IMR-90 (cell line): ENCODE data around the gene EDA. TPM values are rescaled to one million over a fixed set of nuclear protein-coding genes. Genes with fewer than 3 reads are reported as not detected.

ENCODE experiments used
- ATAC-seq: fragments of 200-7000 bp; cut with Tn5 transposase; 2 replicates; pipeline ENCODE4 v1.9.1; 2020; ENCODE audit warnings: low read depth, mild to moderate bottlenecking, moderate library complexity
- BruUV-seq: library from RNA; stranded (reverse); fragments of 400-500 nt; replicated peaks from 2 replicates; lab custom pipeline; 2021; lab: Mats Ljungman, UMichigan
- CTCF ChIA-PET: fragments of 300-600 bp; formaldehyde crosslinking; extraction: SDS; loops from one replicate; lab custom pipeline; 2021; ENCODE audit warnings: antibody characterized with exemption; lab: Yijun Ruan, JAX
- POLR2A ChIA-PET: fragments of 300-600 bp; sonication (Branson Sonifier 250); formaldehyde crosslinking; loops from one replicate; lab custom pipeline; 2022; ENCODE audit warnings: antibody characterized with exemption; ENCODE audit not compliant: unreplicated experiment; lab: Charles Lee
- DNase-seq: peaks from one replicate; pipeline ENCODE4 v3.0.0; 2013
- H2AFZ ChIP-seq: replicated peaks from 2 replicates; pipeline ENCODE3; 2013; ENCODE audit warnings: low read length, mild to moderate bottlenecking; ENCODE audit not compliant: poor library complexity
- H2AK5ac ChIP-seq: 2 replicates; pipeline ENCODE4 v1.6.1; 2013; ENCODE audit warnings: low read depth, low read length, inconsistent platforms
- H2AK9ac ChIP-seq: replicated peaks from 2 replicates; pipeline ENCODE3; 2013; ENCODE audit warnings: mild to moderate bottlenecking, low read depth, low read length, moderate library complexity; ENCODE audit not compliant: poor library complexity
- H2BK120ac ChIP-seq: 2 replicates; pipeline ENCODE4 v1.6.1; 2013; ENCODE audit warnings: low read depth, low read length, inconsistent platforms
- H2BK15ac ChIP-seq: 3 replicates; pipeline ENCODE4 v1.6.1; 2013; ENCODE audit warnings: low read depth, low read length, inconsistent platforms
- H2BK20ac ChIP-seq: 2 replicates; pipeline ENCODE4 v1.6.1; 2013; ENCODE audit warnings: low read depth, mild to moderate bottlenecking, inconsistent platforms, low read length, moderate library complexity
- H2BK5ac ChIP-seq: 2 replicates; pipeline ENCODE4 v1.6.1; 2013; ENCODE audit warnings: mild to moderate bottlenecking, low read depth, low read length, inconsistent platforms; ENCODE audit not compliant: poor library complexity, severe bottlenecking
- H3K14ac ChIP-seq: replicated peaks from 2 replicates; pipeline ENCODE4 v1.6.1; 2013; ENCODE audit warnings: low read depth, low read length, inconsistent platforms
- H3K18ac ChIP-seq: 2 replicates; pipeline ENCODE4 v1.6.1; 2013; ENCODE audit warnings: low read depth, low read length, control low read depth
- H3K23ac ChIP-seq: 2 replicates; pipeline ENCODE4 v1.6.1; 2013; ENCODE audit warnings: low read depth, low read length, inconsistent platforms
- H3K27ac ChIP-seq: 2 replicates; pipeline ENCODE4 v1.5.1; 2013; ENCODE audit warnings: mild to moderate bottlenecking, control low read depth, low read length; ENCODE audit not compliant: insufficient read depth
- H3K27me3 ChIP-seq: 2 replicates; pipeline ENCODE4 v1.6.1; 2013; ENCODE audit warnings: low read length; ENCODE audit not compliant: control insufficient read depth, insufficient read depth
- H3K36me3 ChIP-seq: 2 replicates; pipeline ENCODE4 v1.6.1; 2013; ENCODE audit warnings: low read length, mixed read lengths; ENCODE audit not compliant: control insufficient read depth, insufficient read depth
- H3K4ac ChIP-seq: 2 replicates; pipeline ENCODE4 v1.6.1; 2013; ENCODE audit warnings: low read depth, low read length, inconsistent platforms
- H3K4me1 ChIP-seq: 2 replicates; pipeline ENCODE4 v1.6.1; 2013; ENCODE audit warnings: low read length, mixed read lengths; ENCODE audit not compliant: control insufficient read depth, insufficient read depth
- H3K4me2 ChIP-seq: 2 replicates; pipeline ENCODE4 v1.6.1; 2013; ENCODE audit warnings: low read depth, mild to moderate bottlenecking, control low read depth, low read length, moderate library complexity
- H3K4me3 ChIP-seq: 2 replicates; pipeline ENCODE4 v1.5.1; 2013; ENCODE audit warnings: low read depth, mild to moderate bottlenecking, control low read depth, low read length, moderate library complexity; ENCODE audit not compliant: insufficient read depth
- H3K56ac ChIP-seq: 2 replicates; pipeline ENCODE4 v1.6.1; 2013; ENCODE audit warnings: low read length, inconsistent platforms; ENCODE audit not compliant: insufficient read depth; ENCODE audit errors: extremely low read depth
- H3K79me1 ChIP-seq, 2 experiments: 2 replicates each; pipeline ENCODE4 v1.6.1; 2013; ENCODE audit warnings: low read length in 2 of 2, inconsistent platforms in 1 of 2, low read depth in 1 of 2
- H3K9ac ChIP-seq: 2 replicates; pipeline ENCODE4 v1.6.1; 2013; ENCODE audit warnings: low read depth, low read length, control low read depth
- H3K9me1 ChIP-seq: 2 replicates; pipeline ENCODE4 v1.6.1; 2013; ENCODE audit warnings: low read length, inconsistent platforms; ENCODE audit not compliant: insufficient read depth
- H3K9me3 ChIP-seq: 2 replicates; pipeline ENCODE4 v1.6.1; 2013; ENCODE audit warnings: low read length; ENCODE audit not compliant: control insufficient read depth, insufficient read depth
- H4K20me1 ChIP-seq: 2 replicates; pipeline ENCODE4 v1.6.1; 2013; ENCODE audit warnings: low read length, inconsistent platforms; ENCODE audit not compliant: insufficient read depth
- H4K5ac ChIP-seq: 2 replicates; pipeline ENCODE4 v1.6.1; 2013; ENCODE audit warnings: mild to moderate bottlenecking, low read depth, low read length, control low read depth
- H4K8ac ChIP-seq, 2 experiments: 2 replicates each; pipeline ENCODE4 v1.6.1; 2013; ENCODE audit warnings: low read depth in 2 of 2, low read length in 2 of 2, control low read depth in 1 of 2, inconsistent platforms in 1 of 2
- H4K91ac ChIP-seq: 2 replicates; pipeline ENCODE4 v1.6.1; 2013; ENCODE audit warnings: low read depth, low read length, inconsistent platforms; ENCODE audit not compliant: insufficient read depth
- CHD1 ChIP-seq: IDR thresholded peaks from 2 replicates; pipeline ENCODE4 v1.6.1; 2012; ENCODE audit warnings: low read depth, low read length, improper control_type of control experiment
- RAD21 ChIP-seq: IDR thresholded peaks from 2 replicates; pipeline ENCODE4 v1.6.1; 2012; ENCODE audit warnings: low read length, improper control_type of control experiment
- RCOR1 ChIP-seq: IDR thresholded peaks from 2 replicates; pipeline ENCODE4 v1.6.1; 2012; ENCODE audit warnings: mild to moderate bottlenecking, low read length, improper control_type of control experiment; ENCODE audit not compliant: insufficient replicate concordance
- WGBS, 2 experiments: methylation state at CpG; one replicate each; pipeline versions ENCODE4 v1.1.5 to v1.1.7; 2013; ENCODE audit warnings: missing lambda C conversion rate in 2 of 2; ENCODE audit not compliant: insufficient read length in 1 of 2; ENCODE audit errors: extremely low coverage in 2 of 2; 5-methylcytosine and 5-hydroxymethylcytosine counted together
- dilution Hi-C: fragments of 300-500 bp; cut with HindIII; formaldehyde crosslinking; loops from one replicate; pipeline ENCODE4 v1.14.3; 2018; ENCODE audit warnings: low sequenced_read_pairs; ENCODE audit not compliant: unreplicated experiment
- in situ Hi-C: fragments of 300-500 bp; cut with MboI; formaldehyde crosslinking; loops from 3 replicates; pipeline ENCODE4 v1.14.3; 2019; ENCODE audit warnings: low sequenced_read_pairs, inconsistent platforms, mixed read lengths
- intact Hi-C: fragments of 100-400 bp; cut with micrococcal nuclease; formaldehyde crosslinking; loops from 2 replicates; pipeline ENCODE4 v1.10.0; 2022
- polyA plus RNA-seq, 3 experiments: library from polyadenylated mRNA; depleted of rRNA; stranded (reverse); fragments of >200 nt; gene quantifications; 2 replicates each; pipeline ENCODE4 v1.2.3, GENCODE V29; 2012; ENCODE audit warnings: low replicate concordance in 1 of 3
- total RNA-seq: library from RNA; depleted of rRNA; stranded (reverse); fragments of >200 nt; gene quantifications from 2 replicates; pipeline ENCODE4 v1.2.3, GENCODE V29; 2012

EDA gene
- total and polyA plus RNA-seq, 2 of the 4 experiments (the other 2 are of a cell fraction), result under 0.01 TPM; not detected in 1

DNA sequence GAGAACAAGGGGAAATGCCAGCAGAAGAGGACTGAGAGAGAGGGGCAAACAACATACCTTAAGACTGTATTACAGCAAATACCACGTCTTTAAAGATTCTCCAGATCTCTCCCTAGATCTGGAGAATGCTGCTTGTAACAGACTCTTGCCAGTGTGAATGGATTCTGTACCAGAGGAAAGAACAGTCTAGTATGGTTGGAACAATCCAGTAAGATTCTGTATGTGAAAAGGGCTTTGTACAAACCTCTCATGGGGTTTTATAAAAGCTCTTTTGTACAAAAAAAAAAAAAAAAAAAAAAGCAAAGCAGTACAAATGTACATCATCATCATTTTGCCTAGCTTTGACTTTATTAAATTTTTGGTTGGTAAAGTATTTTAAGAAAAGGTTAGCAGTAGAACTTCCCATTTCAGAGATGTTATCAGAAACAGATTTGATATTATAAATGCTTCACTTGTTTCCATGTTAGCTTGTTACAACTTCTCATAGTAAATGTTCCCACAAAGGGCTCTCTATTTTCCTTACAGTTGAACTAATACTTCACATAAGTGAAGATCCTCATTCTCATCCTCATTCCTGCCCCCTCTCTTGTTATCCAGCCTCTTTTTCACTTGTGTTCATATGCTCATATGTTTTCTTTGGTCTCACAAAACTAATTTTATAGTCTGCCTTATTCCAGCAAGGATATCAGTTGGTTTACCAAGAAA is 144.2 kb downstream of the EDA start:
- Histone ChIP-seq H3K23ac (no peak overlapping the region), H3K27ac (no peak overlapping the region), H2BK15ac (no peak overlapping the region), H3K36me3 (no peaks in the 10 kb centered on the region), H3K14ac (no peak overlapping the region), H3K9me3 (no peaks in the 10 kb centered on the region; the same call in 1 of the 2 replicates), H3K27me3 (peaks cover 1% of the 10 kb centered on the region; the same call in 1 of the 2 replicates), H3K56ac (no peak overlapping the region), H3K9me1 (no peaks in the 10 kb centered on the region), H4K8ac (no peak overlapping the region), H2BK120ac (no peak overlapping the region), H2AK9ac (no peak overlapping the region), H4K5ac (no peak overlapping the region), H4K91ac (no peak overlapping the region), H3K4ac (no peak overlapping the region), H2AFZ (no peak overlapping the region), H3K9ac (no peak overlapping the region), H2AK5ac (no peak overlapping the region), H4K20me1 (no peaks in the 10 kb centered on the region), H3K79me1 (no peaks in the 10 kb centered on the region), H2BK20ac (no peak overlapping the region), H3K4me1 (no peaks in the 10 kb centered on the region), H3K4me3 (no peak overlapping the region), H3K4me2 (no peak overlapping the region), H2BK5ac (no peak overlapping the region), H3K18ac (no peak overlapping the region)
- BruUV-seq, result no TSS peak
- dilution Hi-C loops (no loop called here), in situ Hi-C loops (no loop called here), intact Hi-C loops (no loop called here)
- TF ChIP-seq RCOR1 (no peak), RAD21 (no peak), CHD1 (no peak)
- WGBS, 2 experiments, result no CpG with 5 or more reads among the region's 1 CpG
- DNase-seq, result no peak
- POLR2A ChIA-PET, result no interaction called here
- ATAC-seq, result no peak
- CTCF ChIA-PET, result no interaction called here
